Calu3 (cell line): Measurements from ENCODE around the gene ZNF555. TPM values are rescaled to one million over a fixed set of nuclear protein-coding genes. Genes with fewer than 3 reads are reported as not detected.

ENCODE experiments used
- BruUV-seq: library from RNA; stranded (reverse); fragments of 400-500 nt; replicated peaks from 2 replicates; lab custom pipeline; 2021; lab: Mats Ljungman, UMichigan
- CTCF ChIA-PET: fragments of 300-600 bp; sonication (Branson Sonifier 250); formaldehyde crosslinking; loops from one replicate; lab custom pipeline; 2022; ENCODE audit warnings: antibody characterized with exemption; lab: Charles Lee
- DNase-seq: peaks from one replicate; pipeline ENCODE4 v3.0.0; 2022
- H3K27ac Mint-ChIP-seq: one replicate; pipeline ENCODE4 v1.8.0; 2022; ENCODE audit warnings: mixed read lengths; ENCODE audit not compliant: unreplicated experiment
- H3K27me3 Mint-ChIP-seq: one replicate; pipeline ENCODE4 v1.8.0; 2022; ENCODE audit warnings: mixed read lengths; ENCODE audit not compliant: unreplicated experiment
- H3K36me3 Mint-ChIP-seq: one replicate; pipeline ENCODE4 v1.8.0; 2022; ENCODE audit warnings: mild to moderate bottlenecking, moderate library complexity, mixed read lengths; ENCODE audit not compliant: insufficient read depth, unreplicated experiment
- H3K4me1 Mint-ChIP-seq: one replicate; pipeline ENCODE4 v1.8.0; 2022; ENCODE audit warnings: mild to moderate bottlenecking, low read depth, mixed read lengths; ENCODE audit not compliant: unreplicated experiment
- H3K4me3 Mint-ChIP-seq: one replicate; pipeline ENCODE4 v1.8.0; 2022; ENCODE audit warnings: mild to moderate bottlenecking, low read depth, moderate library complexity, mixed read lengths; ENCODE audit not compliant: unreplicated experiment
- H3K9me3 Mint-ChIP-seq: one replicate; pipeline ENCODE4 v1.8.0; 2022; ENCODE audit warnings: low read depth, mixed read lengths; ENCODE audit not compliant: unreplicated experiment
- CTCF ChIP-seq: fragments of 200-600 bp; IDR thresholded peaks from one replicate; pipeline ENCODE4 v1.8.0; 2022; ENCODE audit warnings: antibody characterized with exemption; ENCODE audit not compliant: unreplicated experiment
- intact Hi-C: fragments of 100-400 bp; cut with micrococcal nuclease; formaldehyde crosslinking; loops from one replicate; pipeline ENCODE4 v1.10.0; 2022; ENCODE audit not compliant: unreplicated experiment
- total RNA-seq: library from RNA; stranded (reverse); gene quantifications from 2 replicates; pipeline ENCODE4 v1.2.3, GENCODE V29; 2022

The ZNF555 gene
- total RNA-seq, 1 experiment from 2014 or later, result 5.7 TPM

- no peak for DNase-seq
- BruUV-seq, result no TSS peak
- no peak for TF ChIP-seq CTCF
- Mint-ChIP-seq H3K36me3 (peaks cover 30% of the 10 kb centered on the region), H3K27ac (no peak overlapping the region), H3K9me3 (no peaks in the 10 kb centered on the region), H3K4me1 (no peaks in the 10 kb centered on the region), H3K27me3 (no peaks in the 10 kb centered on the region), H3K4me3 (no peak overlapping the region)
- CTCF ChIA-PET, result no interaction called here
- intact Hi-C loops, result no loop called here
Measured at GRCh38 chr19:2798158-2798685, 43.1 kb upstream of the ZNF555 start.

GRCh38 chr19:2798733-2799132, 42.5 kb upstream of the ZNF555 start:
- DNase-seq, result no peak
- no peaks in the 10 kb centered on the region for H3K4me1 Mint-ChIP-seq
- H3K9me3 Mint-ChIP-seq, result no peaks in the 10 kb centered on the region
- H3K27ac Mint-ChIP-seq, result no peak overlapping the region
- H3K36me3 Mint-ChIP-seq, result peaks cover 30% of the 10 kb centered on the region
- CTCF ChIA-PET, result no interaction called here
- TF ChIP-seq CTCF, result no peak
- H3K4me3 Mint-ChIP-seq, result no peak overlapping the region
- intact Hi-C loops, result no loop called here
- no peaks in the 10 kb centered on the region for H3K27me3 Mint-ChIP-seq
- no TSS peak for BruUV-seq

- intact Hi-C loops, result no loop called here
- H3K27ac Mint-ChIP-seq, result no peak overlapping the region
- no peaks in the 10 kb centered on the region for H3K27me3 Mint-ChIP-seq
- H3K36me3 Mint-ChIP-seq, result peaks cover 29% of the 10 kb centered on the region
- no peak overlapping the region for H3K4me3 Mint-ChIP-seq
- DNase-seq, result no peak
- CTCF ChIA-PET, result interaction anchor here (0.7 kb wide), 1 partner anchor 146 kb away, joined by 3 read pairs; no protein-coding TSS in a partner anchor
- no peaks in the 10 kb centered on the region for H3K4me1 Mint-ChIP-seq
- BruUV-seq, result no TSS peak
- H3K9me3 Mint-ChIP-seq, result no peaks in the 10 kb centered on the region
- TF ChIP-seq CTCF, result no peak
Measured at GRCh38 chr19:2799273-2800020, 41.8 kb upstream of the ZNF555 start.

GRCh38 chr19:2800506-2800905, 40.8 kb upstream of the ZNF555 start:
- Mint-ChIP-seq H3K36me3 (peaks cover 23% of the 10 kb centered on the region), H3K4me1 (no peaks in the 10 kb centered on the region), H3K27ac (no peak overlapping the region), H3K4me3 (no peak overlapping the region), H3K27me3 (no peaks in the 10 kb centered on the region), H3K9me3 (no peaks in the 10 kb centered on the region)
- BruUV-seq, result no TSS peak
- CTCF ChIA-PET, result interaction anchor here (0.6 kb wide), 1 partner anchor 114 kb away, joined by 5 read pairs; no protein-coding TSS in a partner anchor
- TF ChIP-seq CTCF, result no peak
- intact Hi-C loops, result no loop called here
- DNase-seq, result no peak
